ENCODE measurements around the gene IL25.
"Not testable (repeated sequence)": the region's sequence is repeated elsewhere in the genome, so short reads cannot be mapped to it uniquely, and the experiment has no call there.

The IL25 gene

DNA sequence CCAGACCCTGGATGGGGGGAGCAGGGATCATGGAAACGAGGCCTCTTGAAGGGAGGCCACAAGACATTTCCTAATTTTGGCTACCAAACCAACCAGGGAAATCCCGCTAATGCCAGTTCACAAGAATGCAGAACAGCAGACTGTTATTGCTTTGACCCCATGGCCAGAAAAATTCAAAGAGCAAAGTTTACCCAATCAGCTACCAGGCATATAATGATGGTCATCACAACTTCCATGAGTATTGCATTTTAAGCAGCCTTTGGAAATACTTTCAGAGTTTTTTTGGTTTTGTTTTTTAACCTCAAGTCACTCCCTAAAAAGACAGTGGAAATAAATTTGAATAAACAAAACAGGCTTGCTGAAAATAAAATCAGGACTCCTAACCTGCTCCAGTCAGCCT is at the start of gene IL25:
IL25 (plus strand) TSS at position 301 of the 400 bp plus-strand sequence.
- no peak for DNase-seq

DNA sequence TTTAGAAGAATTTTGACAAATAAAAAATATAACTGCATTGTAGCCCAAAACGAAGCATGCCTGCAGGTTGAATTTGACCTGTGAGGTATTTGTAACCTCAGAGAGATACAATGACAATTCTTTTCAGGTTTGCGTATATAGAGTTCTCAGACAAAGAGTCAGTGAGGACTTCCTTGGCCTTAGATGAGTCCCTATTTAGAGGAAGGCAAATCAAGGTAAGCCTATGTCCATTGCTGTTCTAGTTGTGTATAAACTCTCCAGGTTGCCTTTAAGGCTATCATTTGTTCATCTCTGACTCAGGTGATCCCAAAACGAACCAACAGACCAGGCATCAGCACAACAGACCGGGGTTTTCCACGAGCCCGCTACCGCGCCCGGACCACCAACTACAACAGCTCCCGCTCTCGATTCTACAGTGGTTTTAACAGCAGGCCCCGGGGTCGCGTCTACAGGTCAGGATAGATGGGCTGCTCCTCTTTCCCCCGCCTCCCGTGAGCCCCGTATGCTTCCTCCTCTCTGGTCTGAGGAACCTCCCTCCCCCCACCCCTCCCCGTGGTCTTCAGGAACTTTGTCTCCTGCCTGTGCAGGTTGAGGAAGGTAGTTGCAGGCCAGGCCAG is 48.7 kb upstream of the IL25 start:
- no peak for DNase-seq

GRCh38 chr14:23324455-23324846 is 48.2 kb upstream of the IL25 start:
- DNase-seq, result no peak

- no peak for DNase-seq
Measured at GRCh38 chr14:23324993-23325392, 47.6 kb upstream of the IL25 start.

DNA sequence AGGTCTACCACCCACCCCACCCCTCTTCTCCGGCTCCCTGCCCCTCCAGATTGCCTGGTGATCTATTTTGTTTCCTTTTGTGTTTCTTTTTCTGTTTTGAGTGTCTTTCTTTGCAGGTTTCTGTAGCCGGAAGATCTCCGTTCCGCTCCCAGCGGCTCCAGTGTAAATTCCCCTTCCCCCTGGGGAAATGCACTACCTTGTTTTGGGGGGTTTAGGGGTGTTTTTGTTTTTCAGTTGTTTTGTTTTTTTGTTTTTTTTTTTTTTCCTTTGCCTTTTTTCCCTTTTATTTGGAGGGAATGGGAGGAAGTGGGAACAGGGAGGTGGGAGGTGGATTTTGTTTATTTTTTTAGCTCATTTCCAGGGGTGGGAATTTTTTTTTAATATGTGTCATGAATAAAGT is 46.9 kb upstream of the IL25 start:
- not testable (repeated sequence) for DNase-seq

DNA sequence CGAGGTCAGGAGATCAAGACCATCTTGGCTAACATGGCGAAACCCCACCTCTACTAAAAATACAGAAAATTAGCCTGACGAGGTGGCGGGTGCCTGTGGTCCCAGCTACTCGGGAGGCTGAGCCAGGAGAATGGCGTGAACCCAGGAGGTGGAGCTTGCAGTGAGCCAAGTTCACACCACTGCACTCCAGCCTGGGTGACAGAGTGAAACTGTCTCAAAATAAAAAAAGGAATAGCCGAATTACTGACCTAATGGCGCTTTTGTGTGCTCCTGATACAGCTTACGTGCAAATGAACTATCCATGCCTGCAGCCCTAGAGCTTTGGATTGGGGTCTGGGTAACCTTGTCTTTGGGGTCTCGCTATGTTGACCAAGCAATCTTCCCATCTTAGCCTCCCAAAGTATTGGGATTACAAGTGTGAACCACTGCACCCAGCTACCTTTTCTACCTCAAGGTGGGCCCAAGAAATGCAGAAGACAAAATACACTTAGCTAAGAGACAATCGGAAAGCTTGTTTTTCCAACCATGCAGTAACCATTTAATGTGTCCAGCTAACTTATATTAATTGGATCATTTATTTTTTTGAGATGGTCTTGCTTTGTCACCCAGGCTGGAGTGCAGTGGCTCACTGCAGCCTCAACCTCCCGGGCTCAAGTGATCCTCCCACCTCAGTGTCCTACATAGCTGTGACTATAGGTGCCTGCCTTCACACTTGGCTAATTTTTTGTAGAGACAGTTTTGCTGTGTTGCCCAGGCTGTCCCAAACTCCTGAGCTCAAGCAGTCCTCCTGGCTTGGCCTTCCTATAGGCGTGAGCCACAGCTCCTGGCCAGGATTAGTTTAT is 45.9 kb upstream of the IL25 start:
- DNase-seq, result no peak

DNA sequence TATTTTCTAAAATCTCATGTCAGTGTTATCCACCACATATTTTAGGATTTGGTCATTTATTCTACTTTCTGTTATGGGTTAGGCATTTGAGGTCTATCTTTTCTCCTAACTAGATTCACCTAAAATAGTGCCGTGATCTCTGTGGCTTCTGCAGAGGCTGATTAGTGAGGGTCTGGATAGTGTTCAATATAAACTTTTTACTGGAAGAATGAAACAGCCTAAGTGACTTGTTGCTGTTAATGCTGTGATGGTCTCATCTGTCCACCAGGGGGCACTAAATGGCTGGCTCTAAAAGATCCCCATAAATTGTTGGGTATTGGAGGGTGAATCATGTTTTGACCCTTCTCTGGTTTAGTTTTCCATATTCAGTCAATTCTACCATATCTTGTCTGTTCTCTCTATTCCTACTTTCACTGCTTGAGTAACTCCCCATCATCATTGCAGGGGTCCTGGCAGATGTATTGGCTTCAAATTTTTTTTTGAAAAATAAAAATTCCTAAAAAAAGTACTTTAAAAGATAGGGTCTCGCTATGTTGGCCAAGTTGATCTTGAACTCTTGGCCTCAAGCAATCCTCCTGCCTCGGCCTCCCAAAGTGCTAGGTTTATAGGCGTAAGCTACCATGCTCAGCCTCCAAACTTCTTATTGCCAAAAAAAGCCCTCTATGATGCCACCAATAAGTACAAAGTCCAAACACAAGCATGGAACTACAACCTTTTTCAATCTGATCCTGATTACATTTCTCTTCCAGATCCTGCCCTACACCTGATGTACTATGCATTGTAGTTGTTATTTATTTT is 44.5 kb upstream of the IL25 start:
- peak; percentile 57 to 59 for DNase-seq

GRCh38 chr14:23335623-23336022 is 37.0 kb upstream of the IL25 start:
- no peak for DNase-seq

GRCh38 chr14:23339506-23340268 is 32.9 kb upstream of the IL25 start:
- DNase-seq, result no peak

GRCh38 chr14:23344481-23344880 is 28.1 kb upstream of the IL25 start:
- DNase-seq, result no peak

- DNase-seq, result no peak
Measured at GRCh38 chr14:23345987-23346692, 26.5 kb upstream of the IL25 start.

GRCh38 chr14:23346693-23347405 is 25.8 kb upstream of the IL25 start:
- no peak for DNase-seq

- no peak for DNase-seq
Measured at GRCh38 chr14:23347406-23348296, 25.0 kb upstream of the IL25 start.

GRCh38 chr14:23348297-23348655 is 24.3 kb upstream of the IL25 start:
- no peak for DNase-seq

- DNase-seq, result no peak
Measured at GRCh38 chr14:23349156-23349845, 23.3 kb upstream of the IL25 start.

- no peak for DNase-seq
Measured at GRCh38 chr14:23351681-23352505, 20.7 kb upstream of the IL25 start.

GRCh38 chr14:23352506-23353432 is 19.8 kb upstream of the IL25 start, which contains the start of gene SLC22A17:
Gene SLC22A17, minus strand, starts transcription at chr14:23352887.
- peak; percentile 52 to 54 for DNase-seq

DNA sequence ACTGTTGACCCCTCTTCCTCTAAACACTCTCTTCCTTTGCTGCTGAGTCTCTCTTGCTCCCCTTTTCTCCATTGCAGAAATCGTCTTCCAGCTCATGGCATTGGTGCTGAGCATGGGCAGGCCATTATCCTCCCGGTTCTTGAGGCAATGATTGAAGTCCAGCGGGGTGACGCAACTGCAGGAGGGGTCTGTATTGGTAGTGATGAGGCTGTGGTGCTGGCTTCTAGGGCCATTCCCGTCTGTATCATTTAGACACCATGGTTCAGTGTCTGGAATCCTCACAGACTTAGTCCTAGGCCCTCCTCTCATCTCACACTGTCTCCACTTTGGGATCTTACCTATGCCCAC is 19.2 kb upstream of the IL25 start:
- no peak for DNase-seq

Measured in activated CD4-positive, alpha-beta T cell treated with anti-CD3 and anti-CD28 coated beads, Interleukin-2, amount 50 U/mL, for 4 hours (primary cell).